A172 (cell line): Measurements from ENCODE around the gene MEIS1. TPM values are rescaled to one million over a fixed set of nuclear protein-coding genes. Genes with fewer than 3 reads are reported as not detected.

Experiments used
- DNase-seq: peaks from one replicate; pipeline ENCODE4 v3.0.0-alpha.2; 2015; ENCODE audit warnings: low spot score
- total RNA-seq: library from RNA; depleted of rRNA; stranded (reverse); fragments of >200 nt; shearing (Covaris generic); gene quantifications from 2 replicates; pipeline ENCODE4 v1.2.3, GENCODE V29; 2014

MEIS1 gene
- total RNA-seq, 1 experiment from 2014 or later = 30.1 TPM

- DNase-seq = no peak
Measured at GRCh38 chr2:66443979-66444861, 9.3 kb downstream of the MEIS1 start.

GRCh38 chr2:66445076-66445924 lies 10.4 kb downstream of the MEIS1 start:
- DNase-seq = no peak

GRCh38 chr2:66445925-66446871 lies 11.3 kb downstream of the MEIS1 start:
- no peak for DNase-seq

GRCh38 chr2:66446941-66447340 lies 12.0 kb downstream of the MEIS1 start:
- DNase-seq = no peak

- DNase-seq = no peak
Measured at GRCh38 chr2:66447677-66448076, 12.8 kb downstream of the MEIS1 start.

GRCh38 chr2:66448136-66448991 lies 13.4 kb downstream of the MEIS1 start:
- no peak for DNase-seq

- DNase-seq = no peak
Measured at GRCh38 chr2:66452214-66452613, 17.3 kb downstream of the MEIS1 start.

- DNase-seq = no peak
Measured at GRCh38 chr2:66452917-66453316, 18.0 kb downstream of the MEIS1 start.

- DNase-seq = no peak
Measured at GRCh38 chr2:66455490-66455889, 20.6 kb downstream of the MEIS1 start.

GRCh38 chr2:66456183-66457041 lies 21.5 kb downstream of the MEIS1 start:
- no peak for DNase-seq

GRCh38 chr2:66457545-66457944 lies 22.6 kb downstream of the MEIS1 start:
- DNase-seq = no peak

- DNase-seq = no peak
Measured at GRCh38 chr2:66460031-66460430, 25.1 kb downstream of the MEIS1 start.

- DNase-seq = no peak
Measured at GRCh38 chr2:66461001-66461663, 26.2 kb downstream of the MEIS1 start.

- no peak for DNase-seq
Measured at GRCh38 chr2:66461664-66462500, 27.0 kb downstream of the MEIS1 start.

- no peak for DNase-seq
Measured at GRCh38 chr2:66462501-66462825, 27.5 kb downstream of the MEIS1 start.

- peak; percentile 13 for DNase-seq
Measured at GRCh38 chr2:66463206-66463755, 28.4 kb downstream of the MEIS1 start.

GRCh38 chr2:66464930-66465637 lies 30.2 kb downstream of the MEIS1 start:
- no peak for DNase-seq
